GM03348 (cell line): Measurements from ENCODE around the gene PDHB.
"Not testable (repeated sequence)": the region's sequence is repeated elsewhere in the genome, so short reads cannot be mapped to it uniquely, and the experiment has no call there.

ENCODE experiments used
- DNase-seq: peaks from one replicate; pipeline ENCODE4 v3.0.0; 2012; ENCODE audit warnings: low spot score

The PDHB gene

DNA sequence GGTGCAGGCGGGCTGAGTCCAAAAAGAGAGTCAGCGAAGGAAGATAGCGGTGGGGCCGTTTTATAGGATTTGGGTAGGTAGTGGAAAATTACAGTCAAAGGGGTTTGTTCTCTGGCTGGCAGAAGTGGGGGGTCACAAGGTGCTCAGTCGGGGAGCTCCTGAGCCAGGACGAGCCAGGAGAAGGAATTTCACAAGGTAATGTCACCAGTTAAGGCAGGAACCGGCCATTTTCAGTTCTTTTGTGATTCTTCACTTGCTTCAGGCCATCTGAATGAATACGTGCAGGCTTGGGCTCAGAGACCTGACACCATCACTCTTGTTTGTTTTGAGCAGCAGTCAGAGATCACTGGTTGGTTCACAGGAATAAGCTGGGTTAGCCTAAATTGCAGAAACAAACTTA, 3.6 kb upstream of the PDHB start:
- DNase-seq, result not testable (repeated sequence)

DNA sequence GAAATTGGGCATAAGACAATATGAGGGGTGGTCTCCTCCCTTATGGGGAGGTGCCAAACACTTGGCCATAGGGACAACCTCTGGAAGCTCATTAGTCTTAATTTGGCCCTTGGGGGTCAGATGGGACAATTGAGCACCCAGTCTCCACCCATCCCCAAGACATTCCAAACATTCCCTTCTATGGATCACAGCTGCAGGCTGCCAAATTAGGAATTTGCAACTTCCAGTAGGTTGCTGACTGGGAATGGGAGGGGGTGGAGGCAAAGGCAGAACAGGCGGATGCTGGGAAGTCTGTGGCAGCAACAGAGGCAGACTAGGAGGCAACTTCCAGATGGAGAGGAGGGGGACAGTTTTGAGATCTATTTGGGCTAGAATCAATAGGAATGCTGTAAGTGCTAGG, 1.4 kb upstream of the PDHB start:
- DNase-seq, result peak; percentile 91

DNA sequence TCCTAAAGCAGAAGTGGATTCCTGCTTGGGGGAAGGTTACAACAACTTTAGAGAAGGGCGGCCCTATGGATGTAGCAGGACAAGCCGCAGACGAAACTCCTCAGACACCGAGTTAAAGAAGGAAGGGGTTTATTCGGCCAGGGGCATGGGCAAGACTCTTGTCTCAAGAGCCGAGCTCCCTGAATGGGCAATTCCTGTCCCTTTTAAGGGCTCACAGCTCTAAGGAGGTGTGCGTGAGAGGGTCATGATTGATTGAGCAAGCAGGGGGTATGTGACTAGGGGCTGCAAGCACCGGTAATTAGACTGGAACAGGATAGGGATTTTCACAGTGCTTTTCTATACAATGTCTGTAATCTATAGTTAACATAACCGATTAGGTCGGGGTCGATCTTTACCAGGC, 879 bp upstream of the PDHB start:
- DNase-seq, result no peak

DNA sequence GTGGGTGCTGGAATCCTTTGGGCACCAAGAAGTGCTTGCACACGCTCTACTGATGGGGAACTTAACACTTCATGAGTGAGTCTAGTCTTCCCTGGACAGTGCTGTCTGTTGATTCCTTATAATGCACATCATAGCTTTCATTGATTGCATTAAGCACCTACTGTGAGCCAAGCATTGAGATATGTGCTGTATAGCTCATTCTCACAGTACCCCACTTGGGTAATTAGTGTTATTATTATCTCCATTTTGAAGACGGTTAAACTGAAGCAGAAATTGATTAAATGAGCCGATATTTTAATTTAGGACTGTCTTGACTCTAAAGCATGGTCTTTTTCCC, 504 bp upstream of the PDHB start:
- no peak for DNase-seq

DNA sequence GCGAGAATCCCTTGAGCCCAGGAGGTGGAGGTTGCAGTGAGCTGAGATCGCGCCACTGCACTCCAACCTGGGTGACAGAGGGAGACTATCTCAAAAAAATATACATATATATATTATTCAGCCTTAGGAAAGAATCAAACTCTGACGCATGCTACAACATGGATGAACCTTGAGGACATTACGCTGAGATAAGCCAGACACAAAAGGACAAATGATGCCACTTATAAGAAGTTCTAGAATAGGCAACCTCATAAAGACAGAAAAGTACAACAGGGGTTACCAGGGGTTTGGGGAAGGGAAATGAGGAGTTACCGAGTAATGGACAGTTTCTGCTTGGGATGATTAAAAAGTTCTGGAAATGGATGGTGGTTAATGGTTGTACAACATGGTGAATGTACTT, 727 bp downstream of the PDHB start:
- no peak for DNase-seq

DNA sequence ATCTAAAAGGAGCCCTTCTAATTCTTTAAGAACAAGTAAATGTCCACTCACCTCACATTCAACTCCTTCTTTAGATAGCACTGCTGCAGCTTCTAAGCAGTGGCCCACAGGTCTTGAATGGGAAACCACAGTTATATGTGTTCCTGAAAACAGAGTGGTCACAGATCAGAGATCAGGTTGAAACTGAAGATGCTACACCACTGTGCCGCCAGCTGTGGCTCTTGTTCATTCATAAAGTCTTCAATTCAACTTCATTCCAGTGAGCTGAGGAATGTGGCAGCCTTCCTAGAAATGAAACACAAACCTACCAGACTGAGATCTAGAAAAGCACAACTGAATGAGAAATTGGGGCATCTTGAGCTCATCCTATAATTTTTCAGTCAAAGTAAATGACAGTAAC, 4.0 kb downstream of the PDHB start:
- DNase-seq, result peak; percentile 18

DNA sequence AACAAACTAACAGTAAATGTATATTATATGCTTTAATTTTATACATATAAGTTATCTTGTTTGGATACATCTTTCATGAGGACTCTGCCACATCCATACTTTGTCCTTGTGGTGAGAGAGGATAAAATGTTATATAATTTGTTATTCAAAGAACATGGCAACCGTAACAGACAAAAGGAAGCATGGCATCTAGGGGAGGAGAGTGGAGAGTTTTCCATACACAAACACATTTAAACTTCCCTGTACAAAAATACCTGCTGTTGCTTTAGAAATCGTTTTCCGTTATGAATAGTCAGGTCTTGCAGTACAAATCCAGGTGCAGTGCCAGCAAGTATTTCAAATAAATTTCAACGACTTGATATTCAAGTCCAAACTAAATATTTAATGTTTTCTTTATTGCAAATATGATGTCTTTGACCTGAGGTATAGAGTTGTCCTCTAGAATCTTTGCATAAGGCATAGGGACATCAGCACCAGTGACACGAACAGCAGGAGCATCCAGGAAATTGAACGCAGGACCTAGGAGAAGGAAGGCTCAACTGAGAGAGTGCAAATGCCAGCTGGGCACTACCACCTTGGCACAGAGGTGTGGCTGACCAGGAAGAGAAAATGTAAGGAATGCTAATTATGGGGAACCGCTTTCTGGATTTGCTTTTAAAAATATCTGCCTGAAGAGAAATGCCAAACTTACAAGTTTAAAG, 5.8 kb downstream of the PDHB start:
- DNase-seq, result no peak

DNA sequence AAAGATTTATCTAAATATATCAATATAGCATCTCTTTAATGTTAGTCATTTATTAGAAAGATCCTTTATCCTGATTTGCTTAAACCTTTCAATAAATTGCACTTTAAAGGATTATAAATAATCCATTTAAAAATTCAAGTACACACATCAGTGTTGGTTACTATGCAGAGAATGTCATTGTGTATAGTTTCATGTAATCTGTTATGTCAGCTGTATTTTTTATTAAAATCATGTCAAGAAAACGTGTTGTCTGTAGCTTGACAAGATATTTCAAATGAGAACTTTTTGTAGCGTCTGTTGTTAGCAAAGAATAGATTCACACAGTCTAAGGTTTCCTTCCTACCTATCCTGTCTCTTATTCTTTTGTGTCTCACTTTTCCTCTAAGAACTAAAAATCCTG, 7.8 kb downstream of the PDHB start:
- DNase-seq, result no peak

DNA sequence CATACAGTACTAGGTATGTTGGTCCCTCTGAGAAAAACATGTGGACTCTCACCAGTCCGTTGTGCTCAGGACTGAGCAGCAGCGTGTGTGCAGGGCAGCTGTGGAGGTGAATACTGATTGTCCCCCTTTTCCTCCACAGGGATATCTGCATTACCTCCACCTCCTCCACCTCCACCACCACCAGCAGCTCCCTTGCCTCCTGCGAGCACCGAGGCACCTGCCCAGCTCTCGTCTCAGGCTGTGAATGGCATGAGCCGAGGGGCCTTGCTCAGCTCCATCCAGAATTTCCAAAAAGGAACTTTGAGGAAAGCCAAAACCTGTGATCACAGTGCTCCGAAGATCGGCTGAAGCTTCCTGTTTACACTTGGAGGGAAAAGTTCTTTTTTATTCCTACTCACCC, 9.0 kb downstream of the PDHB start:
- DNase-seq, result no peak

DNA sequence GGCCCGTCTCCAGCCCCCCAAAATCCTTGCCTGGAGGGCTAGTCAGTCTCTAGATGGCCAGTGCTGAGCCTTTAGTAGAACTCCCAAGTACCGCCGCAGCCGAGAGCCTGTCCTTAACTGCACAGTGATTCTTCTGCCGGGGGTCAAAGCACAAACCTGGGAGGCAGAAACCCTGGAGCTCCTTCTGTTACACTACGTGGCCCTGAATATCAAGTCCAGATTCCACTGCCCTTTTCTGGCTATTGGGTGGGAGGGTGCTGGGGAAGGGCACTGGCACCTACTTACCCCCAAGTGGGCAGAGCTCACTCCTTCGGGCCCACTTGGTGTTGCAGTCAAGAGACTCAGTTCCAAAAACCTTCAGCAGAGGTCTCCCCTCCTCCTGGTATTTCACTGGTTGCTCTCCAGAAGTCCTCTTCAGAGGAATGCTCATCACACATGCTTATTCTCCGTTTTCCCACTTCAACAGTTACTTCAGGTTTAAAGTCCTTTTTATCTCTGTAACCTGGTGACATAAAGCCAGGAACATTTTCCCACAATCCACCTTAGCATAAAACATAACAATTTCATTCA, 10.8 kb downstream of the PDHB start:
- DNase-seq, result peak; percentile 31

DNA sequence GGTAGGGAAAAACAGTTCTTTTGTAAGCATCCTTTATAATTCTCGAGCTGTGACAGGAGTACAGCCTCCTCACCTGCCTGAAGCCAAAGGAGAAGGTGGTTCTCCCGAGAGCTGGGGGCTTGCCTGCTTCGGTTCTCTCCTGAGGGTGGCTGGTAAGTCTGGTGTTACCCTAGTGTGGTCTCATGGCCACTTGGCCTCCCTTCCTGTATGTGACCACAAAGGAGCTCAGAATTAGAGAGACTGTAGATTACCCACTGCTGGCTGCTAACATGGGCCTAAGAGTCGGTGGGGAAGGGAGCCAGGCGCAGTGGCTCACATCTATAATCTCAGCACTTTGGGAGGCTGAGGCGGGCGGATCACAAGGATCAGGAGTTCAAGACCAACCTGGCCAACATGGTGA, 12.6 kb downstream of the PDHB start:
- DNase-seq, result no peak

DNA sequence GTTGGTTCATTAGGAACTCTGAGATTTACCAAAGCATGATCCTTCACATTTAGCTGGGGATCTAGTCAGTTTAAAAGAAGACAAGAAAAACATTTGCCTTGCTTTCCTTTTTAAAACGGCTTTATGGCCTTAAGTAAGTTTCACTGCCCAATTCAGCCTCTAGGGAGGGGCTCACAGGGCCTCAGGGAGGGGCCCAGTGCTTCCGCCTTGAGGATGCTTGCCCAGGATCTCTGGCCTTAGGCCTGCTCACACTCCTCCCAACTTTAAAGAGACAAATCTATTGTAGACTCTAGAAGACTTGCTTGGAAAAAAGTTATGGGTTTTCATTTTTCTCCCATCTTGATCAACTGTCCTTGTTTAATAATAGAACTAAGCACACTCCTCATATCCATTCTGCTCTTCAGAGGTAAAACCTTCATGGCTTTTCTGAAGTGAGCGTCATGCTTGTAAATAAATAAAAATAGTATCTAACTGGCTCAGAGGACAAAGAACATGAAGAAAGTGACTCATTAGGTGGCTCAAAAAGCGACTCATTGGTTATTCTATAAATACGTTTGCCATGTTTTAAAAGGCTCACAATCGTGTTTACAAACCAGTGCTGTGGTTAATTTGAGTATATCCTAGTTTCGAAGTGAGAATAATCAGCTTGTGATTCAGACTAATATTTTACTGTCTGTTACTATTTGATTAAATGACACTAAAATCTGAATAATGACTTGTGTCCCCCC, 13.7 kb downstream of the PDHB start:
- peak; percentile 56 for DNase-seq

DNA sequence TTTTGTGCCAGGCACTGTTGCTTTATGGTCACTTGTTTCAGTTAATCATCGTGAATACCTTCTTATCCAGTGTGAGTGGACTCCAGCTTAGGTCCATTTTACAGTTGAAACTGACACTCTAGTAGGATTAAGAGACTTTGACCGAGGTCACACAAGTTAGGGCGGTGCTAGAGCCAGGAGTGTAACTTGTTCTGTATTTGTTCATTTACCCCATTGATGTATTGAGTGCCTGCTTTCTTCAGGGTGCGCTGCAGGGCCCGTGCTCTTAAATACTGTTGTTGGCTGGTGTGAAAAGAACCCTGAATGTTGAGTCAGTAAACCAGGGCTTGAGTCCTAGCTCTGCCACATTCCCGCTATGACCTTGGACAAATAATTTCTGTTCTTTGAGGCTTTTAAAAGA, 15.4 kb downstream of the PDHB start:
- no peak for DNase-seq

DNA sequence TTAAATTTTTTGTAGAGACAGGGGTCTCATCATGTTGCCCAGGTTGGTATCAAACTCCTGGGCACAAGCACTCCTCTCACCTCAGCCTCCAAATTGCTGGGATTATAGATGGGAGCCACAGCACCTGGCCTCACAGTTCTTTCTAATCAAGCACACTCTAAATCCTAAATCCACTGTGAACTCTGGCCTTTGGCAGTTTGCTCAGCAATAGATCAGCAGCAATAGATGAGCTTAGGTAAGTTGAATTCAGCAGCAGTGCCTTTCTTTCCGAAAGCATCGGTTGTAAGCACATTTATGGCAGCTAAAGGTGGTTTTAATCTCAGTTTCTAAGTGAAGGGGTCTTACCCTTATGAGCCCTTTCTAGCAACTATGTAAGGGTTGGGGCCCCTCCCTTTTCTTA, 16.6 kb downstream of the PDHB start:
- no peak for DNase-seq

DNA sequence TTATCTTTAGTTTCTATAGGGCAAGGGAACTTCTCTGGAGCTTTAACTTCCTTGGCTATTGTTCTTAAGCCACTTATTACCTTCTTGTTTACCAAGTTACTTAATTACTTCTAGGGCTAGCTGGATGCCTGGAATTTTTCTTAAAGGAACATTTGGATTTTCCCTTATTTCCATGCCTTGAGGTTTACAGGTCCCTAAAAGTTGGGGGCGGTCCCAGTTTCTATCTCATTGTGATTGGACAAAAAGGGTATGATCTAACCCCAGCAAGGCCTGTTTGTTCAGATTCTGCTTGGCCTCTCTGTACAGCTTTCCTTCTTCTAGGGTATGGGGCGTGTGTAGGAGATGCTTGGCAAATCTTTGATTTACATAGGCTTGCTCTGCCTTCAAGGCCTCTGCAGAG, 17.4 kb downstream of the PDHB start:
- no peak for DNase-seq

DNA sequence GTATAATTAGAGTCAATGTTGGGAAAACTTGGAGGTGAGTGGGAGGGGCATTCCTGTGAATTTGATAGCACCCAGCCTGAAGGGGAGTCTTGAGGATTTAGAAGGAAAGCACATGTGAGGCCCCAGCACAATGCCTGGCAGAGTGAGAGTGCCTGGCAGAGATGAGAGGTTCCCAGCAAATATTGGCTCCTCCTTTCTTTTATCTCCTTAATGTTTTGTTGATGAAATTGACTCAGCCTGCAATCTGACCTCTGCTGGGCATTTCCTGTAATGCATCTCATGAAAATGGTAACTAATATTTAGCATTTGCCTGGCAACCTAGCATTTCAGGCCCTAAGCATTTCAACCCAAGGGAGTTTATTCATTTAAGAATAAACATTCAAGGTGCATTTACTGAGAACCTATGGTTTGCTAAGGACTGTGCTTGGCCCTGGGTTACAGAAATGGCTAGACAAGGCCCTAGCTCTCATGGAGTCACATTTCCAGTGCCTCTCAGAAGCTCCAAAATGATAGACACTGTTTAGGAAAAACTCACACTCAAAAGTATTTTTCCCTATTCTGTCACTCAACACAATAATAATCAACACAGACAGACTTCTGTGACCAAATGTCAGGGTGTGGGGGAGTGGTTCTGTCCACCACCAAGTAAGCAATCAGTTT, 19.0 kb downstream of the PDHB start:
- peak; percentile 75 for DNase-seq

DNA sequence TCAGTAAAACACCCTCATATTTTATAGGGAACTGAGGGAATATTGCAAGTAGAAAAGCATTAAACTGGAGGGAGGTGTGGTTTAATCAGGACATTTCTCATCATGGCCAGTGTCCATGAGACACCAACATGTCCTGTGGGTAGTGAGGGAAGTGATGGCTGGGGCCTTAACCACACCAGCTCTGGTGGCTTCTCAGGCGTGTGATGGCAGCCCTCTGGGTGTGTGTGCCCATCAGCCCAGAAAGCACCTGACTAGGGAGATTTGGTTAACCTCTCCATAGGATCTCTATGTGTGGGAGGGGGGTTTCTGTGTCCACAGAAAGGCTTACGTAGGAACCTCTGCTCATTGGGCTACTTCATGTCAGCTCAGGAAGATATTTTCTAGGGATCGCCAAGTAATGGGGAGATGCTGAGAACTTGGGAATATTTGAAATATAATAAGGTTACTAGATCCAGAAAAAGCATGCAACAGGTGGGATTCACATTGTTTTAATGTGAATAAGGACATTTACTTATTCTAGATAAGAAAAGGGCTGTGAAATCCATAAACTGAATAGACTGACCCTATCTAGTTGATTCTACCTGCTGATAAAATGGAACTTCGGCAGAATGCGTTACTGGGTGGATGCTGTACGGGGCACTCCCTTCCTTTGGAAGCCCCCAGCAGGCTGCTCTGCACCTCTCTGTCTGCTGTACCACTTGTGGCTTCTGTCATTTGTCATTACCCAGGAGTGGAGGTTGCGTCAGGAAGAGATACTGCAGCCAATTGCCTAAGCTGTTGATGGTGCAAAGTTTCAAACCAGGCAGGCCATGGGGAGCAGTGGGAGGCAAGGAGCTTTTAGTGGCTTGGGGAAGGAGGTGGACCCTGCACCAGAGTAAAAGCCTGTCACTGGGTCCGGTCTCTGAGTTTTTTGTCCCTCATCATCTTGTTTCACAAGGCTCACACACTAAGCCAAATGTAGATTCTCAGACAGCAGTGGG, 21.5 kb downstream of the PDHB start:
- no peak for DNase-seq

DNA sequence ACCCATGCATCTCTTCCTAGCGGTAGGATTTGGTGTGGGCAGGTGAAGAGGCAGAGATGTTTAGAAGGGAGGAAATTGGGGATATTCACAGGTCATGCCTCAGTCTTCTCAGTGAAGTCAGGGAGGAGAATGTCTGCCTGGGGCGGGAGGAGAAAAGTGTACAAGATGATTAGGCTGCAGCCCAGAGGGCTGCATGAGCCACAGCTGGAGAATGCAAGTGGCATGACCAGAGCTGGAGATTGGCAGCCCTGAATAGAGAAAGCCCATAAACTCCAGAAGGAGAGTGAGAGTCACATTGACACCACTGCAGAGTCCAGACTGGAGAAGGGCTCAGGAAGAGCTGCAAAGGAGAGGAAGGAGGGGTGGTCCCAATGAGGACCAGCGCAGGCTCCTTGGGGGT, 22.6 kb downstream of the PDHB start:
- peak; percentile 25 for DNase-seq

DNA sequence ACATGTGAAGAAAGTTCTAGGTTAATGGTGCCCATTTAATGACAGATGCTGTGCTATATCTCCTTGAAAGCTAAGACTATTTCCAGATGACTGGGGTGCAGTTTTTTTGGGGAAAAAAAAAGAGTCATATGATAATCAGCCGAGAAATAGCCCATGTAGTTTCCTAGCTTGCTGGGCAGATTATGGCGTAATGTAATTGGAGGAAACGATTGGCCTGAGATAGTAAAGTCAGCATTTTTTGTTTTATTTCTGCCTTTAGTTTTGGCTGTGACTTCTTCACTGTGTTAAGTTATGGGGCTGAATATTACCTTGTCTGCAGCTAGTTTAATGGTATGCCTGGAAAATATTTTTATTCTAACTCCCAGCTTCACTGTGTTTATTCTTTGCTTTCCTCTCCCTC, 24.0 kb downstream of the PDHB start:
- DNase-seq, result no peak

DNA sequence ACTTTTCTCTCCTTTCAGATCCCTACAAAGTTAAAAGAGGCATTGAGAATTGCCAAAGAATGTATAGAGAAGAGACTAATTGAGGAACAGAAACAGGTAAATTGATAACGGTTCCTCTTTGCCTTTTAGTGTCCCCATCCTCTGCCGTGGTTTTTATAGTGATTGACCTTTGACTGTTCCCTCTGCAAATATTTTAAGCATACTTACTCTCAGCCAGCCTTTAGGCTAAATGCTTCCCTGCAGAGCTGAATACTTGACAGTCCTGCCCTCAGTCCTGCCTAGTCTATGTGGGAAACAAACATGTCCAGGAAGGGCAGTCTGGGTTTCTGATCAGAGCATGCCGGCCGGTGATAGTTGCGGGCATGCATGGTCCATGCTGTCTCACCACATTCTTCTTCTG, 24.7 kb downstream of the PDHB start:
- DNase-seq, result no peak

DNA sequence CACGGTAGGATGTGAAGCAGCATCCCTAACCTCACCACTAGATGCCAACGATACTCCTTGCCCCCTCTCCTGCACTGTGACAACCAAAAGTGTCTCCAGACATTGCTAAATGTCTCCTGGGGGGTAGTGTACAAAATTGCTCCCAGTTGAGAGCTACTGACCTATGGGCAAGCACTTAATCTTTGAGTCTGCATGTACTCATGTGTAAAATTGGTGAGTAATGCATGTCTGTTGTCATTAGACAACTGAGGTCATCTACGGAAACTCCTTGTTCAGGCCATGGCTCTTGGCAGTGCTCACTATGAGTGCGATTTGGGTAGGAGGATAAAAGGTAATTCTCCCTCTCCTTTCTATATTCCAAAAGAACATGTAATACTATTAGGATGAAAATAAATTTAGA, 29.2 kb downstream of the PDHB start:
- DNase-seq, result peak; percentile 72

DNA sequence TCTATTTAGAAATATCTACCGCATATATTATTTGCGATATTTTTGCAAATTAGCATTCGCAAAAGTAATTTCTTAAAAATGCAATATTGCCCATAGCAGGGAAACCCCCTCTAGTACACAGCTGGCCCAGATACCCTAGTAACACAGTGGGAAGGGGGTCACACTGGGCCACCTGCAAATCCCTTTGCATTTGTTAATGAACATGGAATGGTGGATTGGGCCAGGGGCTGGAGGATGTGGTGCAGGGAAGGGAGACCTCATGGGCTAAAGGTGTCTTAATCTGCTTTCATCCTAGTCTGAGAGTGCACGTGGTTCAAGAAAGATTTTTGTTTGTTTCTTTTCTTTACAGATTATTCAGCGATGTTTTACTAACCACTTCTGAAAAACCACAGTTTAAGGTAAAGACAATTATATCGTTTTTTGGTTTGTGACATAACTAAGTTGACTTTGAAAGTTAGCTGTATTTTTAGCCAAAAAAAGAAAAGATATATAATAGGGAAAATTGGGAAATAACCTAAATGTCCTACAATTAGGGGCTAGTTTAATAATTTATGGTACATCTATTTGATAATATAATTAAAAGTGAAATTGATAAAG, 30.0 kb downstream of the PDHB start:
- DNase-seq, result no peak
